Upper lobe of right lung (tissue), 1 donor: ENCODE data around the gene NASP. TPM values are rescaled to one million over a fixed set of nuclear protein-coding genes. Genes with fewer than 3 reads are reported as not detected.
A peak's percentile ranks its signal among the peaks of the same experiment; 100 is the strongest.

ENCODE experiments used
- ATAC-seq: fragments of 200-7000 bp; cut with Tn5 transposase; one replicate; pipeline ENCODE4 v1.9.1; 2020; ENCODE audit warnings: mild to moderate bottlenecking, moderate library complexity
- DNase-seq: peaks from one replicate; pipeline ENCODE4 v3.0.0-alpha.2; 2020
- H3K27ac ChIP-seq: fragments of 200-600 bp; one replicate; pipeline ENCODE4 v1.8.0; 2022
- H3K27me3 ChIP-seq: fragments of 200-600 bp; one replicate; pipeline ENCODE4 v1.8.0; 2022; ENCODE audit warnings: mild to moderate bottlenecking
- H3K36me3 ChIP-seq: fragments of 200-600 bp; one replicate; pipeline ENCODE4 v1.8.0; 2022
- H3K4me1 ChIP-seq: fragments of 200-600 bp; one replicate; pipeline ENCODE4 v1.8.0; 2022
- H3K4me3 ChIP-seq: fragments of 200-600 bp; one replicate; pipeline ENCODE4 v1.8.0; 2022; ENCODE audit warnings: mild to moderate bottlenecking
- H3K9me3 ChIP-seq: fragments of 200-600 bp; one replicate; pipeline ENCODE4 v1.8.0; 2022
- intact Hi-C: fragments of 100-400 bp; cut with DNase I; formaldehyde crosslinking; loops from one replicate; pipeline ENCODE4 v1.11.0; 2022
- total RNA-seq: library from RNA; stranded (reverse); fragmentation: NEBNext Ultra II Directional; extraction: Animal tissue kit (Norgen Biotek cat#: 25700); gene quantifications from one replicate; pipeline ENCODE4 v1.2.1, GENCODE V29; 2021
- TF ChIP-seq, protein P1 (sequence below): fragments of 200-600 bp; IDR thresholded peaks from one replicate; pipeline ENCODE4 v1.8.0; 2022; ENCODE audit warnings: antibody characterized with exemption
- donor health status: DM: no; HTN: yes; CAD: no; lungs with severe emphysema.

NASP gene
- total RNA-seq, 1 donor from 2014 or later: 49.8 TPM

DNA sequence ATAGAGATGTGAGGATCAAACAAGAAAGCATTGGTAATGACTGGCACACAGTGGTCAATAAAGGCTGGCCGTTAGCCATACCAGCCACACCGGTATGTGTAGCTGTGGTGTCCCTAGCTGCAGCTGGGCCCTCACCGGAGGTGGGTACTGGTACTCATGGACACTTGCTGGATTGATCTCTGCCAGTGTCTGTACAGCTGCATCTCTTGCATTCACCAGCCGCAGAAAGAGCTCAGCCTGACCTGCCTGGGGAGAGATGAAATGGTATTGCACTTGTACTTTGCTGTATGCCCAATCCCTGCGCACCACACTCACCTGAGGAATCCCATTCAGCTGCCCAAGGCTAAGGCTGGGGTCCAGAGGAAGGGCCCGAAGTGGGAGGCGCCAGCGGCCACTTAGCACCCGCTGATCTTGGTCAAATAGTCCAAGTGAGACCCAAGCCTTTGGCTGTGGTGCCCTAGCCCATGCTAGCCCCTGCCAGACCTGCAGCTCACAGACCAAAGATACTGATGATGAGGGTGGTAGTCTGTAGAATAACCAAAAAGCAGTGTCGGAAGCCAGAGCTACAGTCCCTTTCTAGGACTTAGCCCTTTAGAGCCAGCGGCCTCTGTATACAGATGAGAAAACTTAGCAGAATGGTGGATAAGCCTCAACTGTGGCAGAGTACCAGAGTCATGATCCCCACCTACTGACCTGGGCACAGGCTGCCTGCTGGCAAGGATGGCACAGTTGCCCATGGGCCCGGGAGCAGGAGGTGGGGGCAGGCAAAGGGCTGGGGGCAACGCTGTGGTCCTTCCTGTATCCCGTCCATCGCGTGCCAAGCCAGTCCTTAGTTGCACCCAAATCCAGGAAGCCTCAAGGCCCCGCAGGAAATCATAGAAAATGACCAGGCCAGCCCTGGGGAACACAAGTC is 37.0 kb downstream of the NASP start:
- H3K27me3 ChIP-seq: no peaks in the 10 kb centered on the region
- intact Hi-C loops: no loop called here
- H3K27ac ChIP-seq: peak overlapping the region; percentile 49
- no peak overlapping the region for H3K4me3 ChIP-seq
- no peak for DNase-seq
- H3K36me3 ChIP-seq: peaks cover 45% of the 10 kb centered on the region
- TF ChIP-seq, protein P1, sequence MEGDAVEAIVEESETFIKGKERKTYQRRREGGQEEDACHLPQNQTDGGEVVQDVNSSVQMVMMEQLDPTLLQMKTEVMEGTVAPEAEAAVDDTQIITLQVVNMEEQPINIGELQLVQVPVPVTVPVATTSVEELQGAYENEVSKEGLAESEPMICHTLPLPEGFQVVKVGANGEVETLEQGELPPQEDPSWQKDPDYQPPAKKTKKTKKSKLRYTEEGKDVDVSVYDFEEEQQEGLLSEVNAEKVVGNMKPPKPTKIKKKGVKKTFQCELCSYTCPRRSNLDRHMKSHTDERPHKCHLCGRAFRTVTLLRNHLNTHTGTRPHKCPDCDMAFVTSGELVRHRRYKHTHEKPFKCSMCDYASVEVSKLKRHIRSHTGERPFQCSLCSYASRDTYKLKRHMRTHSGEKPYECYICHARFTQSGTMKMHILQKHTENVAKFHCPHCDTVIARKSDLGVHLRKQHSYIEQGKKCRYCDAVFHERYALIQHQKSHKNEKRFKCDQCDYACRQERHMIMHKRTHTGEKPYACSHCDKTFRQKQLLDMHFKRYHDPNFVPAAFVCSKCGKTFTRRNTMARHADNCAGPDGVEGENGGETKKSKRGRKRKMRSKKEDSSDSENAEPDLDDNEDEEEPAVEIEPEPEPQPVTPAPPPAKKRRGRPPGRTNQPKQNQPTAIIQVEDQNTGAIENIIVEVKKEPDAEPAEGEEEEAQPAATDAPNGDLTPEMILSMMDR: no peak
- ATAC-seq: peak; percentile 3
- H3K4me1 ChIP-seq: no peaks in the 10 kb centered on the region
- no peaks in the 10 kb centered on the region for H3K9me3 ChIP-seq

DNA sequence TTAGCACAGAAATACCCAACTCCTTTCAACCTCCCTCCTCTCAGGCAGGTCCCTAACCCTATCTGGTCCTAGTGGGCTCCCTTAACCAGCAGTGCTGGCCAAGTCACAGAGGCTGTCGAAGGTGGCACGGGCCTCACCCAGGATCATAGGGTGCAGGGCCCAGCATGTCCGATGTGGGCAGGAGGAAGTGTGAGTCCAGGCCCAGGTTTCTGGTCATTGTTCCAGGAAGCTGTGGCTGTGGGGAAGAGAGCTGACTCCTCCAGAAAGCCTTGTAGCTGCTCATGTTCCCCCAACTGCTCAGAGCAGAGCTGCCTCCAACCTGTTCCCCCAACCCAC is 37.6 kb downstream of the NASP start:
- Histone ChIP-seq H3K27ac (peak overlapping the region; percentile 49), H3K9me3 (no peaks in the 10 kb centered on the region), H3K27me3 (no peaks in the 10 kb centered on the region), H3K4me3 (no peak overlapping the region), H3K36me3 (peaks cover 45% of the 10 kb centered on the region), H3K4me1 (no peaks in the 10 kb centered on the region)
- ATAC-seq (peak; percentile 67), DNase-seq (no peak)
- intact Hi-C loops: no loop called here
- TF ChIP-seq, protein P1: no peak

DNA sequence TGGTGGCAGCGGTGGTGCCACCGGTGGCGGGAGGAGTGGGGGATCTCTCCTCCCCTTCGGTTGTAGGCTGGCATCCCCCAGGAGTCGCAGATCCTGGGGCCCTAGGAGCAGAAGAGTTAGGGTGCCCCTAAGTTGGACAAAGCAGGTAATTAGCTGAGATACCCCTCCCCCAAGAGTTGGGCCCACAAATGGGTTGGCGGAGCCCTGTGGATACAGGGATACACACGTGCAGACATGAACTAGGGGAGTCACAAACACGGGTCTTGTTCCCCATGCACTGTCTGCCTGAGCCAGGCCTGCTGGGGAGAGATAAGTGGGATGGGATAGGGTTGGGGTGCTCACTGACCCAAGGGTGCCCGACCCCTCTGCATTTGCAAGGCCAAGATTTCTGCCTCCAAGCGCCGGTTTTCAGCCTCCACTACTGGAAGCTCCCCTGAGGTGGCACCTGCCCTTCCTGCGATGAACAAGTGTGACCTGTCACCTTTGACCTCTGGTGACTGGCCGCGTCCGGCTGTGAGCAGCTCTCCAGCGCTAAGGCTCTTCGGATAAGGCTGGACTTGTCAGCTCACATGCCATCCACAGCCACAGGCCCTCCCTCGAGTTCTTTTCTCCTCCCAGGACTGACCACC is 38.2 kb downstream of the NASP start:
- Histone ChIP-seq H3K27ac (peak overlapping the region; percentile 49), H3K27me3 (no peaks in the 10 kb centered on the region), H3K4me1 (no peaks in the 10 kb centered on the region), H3K36me3 (peaks cover 42% of the 10 kb centered on the region), H3K4me3 (no peak overlapping the region), H3K9me3 (no peaks in the 10 kb centered on the region)
- ATAC-seq (peak; percentile 3), DNase-seq (no peak)
- intact Hi-C loops: no loop called here
- TF ChIP-seq, protein P1: no peak

DNA sequence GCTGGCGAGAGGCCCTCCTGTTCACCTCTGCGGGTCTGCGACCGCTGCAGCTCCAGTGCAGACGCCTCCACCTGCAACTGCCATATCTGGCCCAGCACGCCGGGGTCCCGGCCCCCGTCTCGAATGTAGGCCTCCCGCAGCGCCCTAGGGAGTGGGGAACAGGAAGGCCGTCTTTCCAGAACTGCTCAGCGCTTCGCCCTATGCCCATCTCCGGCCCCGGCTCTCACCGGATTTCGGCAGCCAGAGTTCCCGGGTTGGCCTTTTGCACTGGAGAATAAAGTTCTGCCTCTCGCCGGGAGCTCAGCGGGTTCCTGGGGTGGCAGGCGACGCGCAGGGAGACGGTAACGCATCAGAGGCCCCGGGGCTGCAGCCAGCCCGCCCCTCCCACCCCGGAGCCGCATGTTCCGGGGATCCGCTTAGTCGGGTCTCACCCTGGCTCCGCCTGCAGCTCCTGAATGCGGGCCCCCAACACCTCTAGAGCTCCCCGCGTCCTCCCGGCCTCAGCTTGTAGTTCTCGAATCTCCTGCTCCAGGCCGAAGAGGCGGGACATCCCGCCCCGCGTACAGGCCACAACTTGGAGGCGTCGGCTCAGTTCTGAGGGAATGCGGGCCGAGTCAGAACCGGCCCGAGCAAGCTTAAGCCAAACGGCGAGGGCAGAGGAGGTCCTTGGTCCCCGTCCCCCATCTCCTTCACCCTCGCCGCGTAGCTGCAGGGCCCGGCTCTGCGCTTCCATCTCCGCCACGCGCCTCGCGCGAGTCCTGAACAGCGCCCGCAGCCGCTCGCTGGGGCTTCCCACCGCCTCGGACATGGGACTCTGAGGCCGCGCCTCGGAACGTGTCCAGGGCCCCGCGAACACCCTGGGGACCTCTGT is 38.9 kb downstream of the NASP start:
- no peaks in the 10 kb centered on the region for H3K9me3 ChIP-seq
- no peaks in the 10 kb centered on the region for H3K4me1 ChIP-seq
- H3K27ac ChIP-seq: no peak overlapping the region
- H3K4me3 ChIP-seq: peak overlapping the region; percentile 19
- TF ChIP-seq, protein P1: no peak
- ATAC-seq (peak; percentile 7), DNase-seq (no peak)
- H3K27me3 ChIP-seq: no peaks in the 10 kb centered on the region
- H3K36me3 ChIP-seq: peaks cover 40% of the 10 kb centered on the region
- intact Hi-C loops: no loop called here

DNA sequence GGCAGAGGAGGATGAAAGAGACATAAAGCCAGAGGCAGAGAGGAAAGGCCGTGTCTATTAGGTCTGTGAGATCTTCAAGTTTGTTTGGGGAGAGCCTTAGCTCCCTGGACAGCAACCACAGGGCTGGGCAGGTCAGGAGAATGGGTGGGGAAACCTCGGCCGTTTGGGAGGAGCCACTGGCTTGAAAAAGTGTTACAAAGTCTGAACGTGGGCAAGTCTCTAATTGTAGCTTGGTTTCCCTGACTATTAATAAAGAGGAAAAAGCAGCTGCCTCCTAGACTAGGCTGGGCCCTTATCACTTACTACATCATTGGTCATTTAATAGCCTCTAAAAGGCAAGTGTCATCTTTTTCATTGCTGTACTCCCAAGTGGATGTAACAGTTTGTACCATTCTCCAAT is 40.1 kb downstream of the NASP start, which contains the start of gene CCDC17:
Gene CCDC17, minus strand, starts transcription at position 83 of the 400 bp plus-strand sequence. CDS start 145 bp downstream, outside the sequence.
- TF ChIP-seq, protein P1: no peak
- H3K4me3 ChIP-seq: peak within 1 kb of the TSS; percentile 19
- no peaks in the 10 kb centered on the region for H3K9me3 ChIP-seq
- ATAC-seq: no peak
- no peaks in the 10 kb centered on the region for H3K27me3 ChIP-seq
- no peak for DNase-seq
- H3K4me1 ChIP-seq: no peaks in the 10 kb centered on the region
- H3K36me3 ChIP-seq: peaks cover 41% of the 10 kb centered on the region
- intact Hi-C loops: no loop called here
- H3K27ac ChIP-seq: no peak within 1 kb of the TSS
